GM10266 (cell line): Measurements from ENCODE around the gene WDR43.
A peak's percentile ranks its signal among the peaks of the same experiment; 100 is the strongest.

Experiments used
- DNase-seq: peaks from one replicate; pipeline ENCODE4 v3.0.0; 2012; ENCODE audit errors: extremely low spot score
- CTCF ChIP-seq: IDR thresholded peaks from 2 replicates; pipeline ENCODE4 v1.5.1; 2012; ENCODE audit warnings: mild to moderate bottlenecking, low read depth; ENCODE audit not compliant: control insufficient read depth, insufficient read depth; ENCODE audit errors: missing control alignments

Gene WDR43

DNA sequence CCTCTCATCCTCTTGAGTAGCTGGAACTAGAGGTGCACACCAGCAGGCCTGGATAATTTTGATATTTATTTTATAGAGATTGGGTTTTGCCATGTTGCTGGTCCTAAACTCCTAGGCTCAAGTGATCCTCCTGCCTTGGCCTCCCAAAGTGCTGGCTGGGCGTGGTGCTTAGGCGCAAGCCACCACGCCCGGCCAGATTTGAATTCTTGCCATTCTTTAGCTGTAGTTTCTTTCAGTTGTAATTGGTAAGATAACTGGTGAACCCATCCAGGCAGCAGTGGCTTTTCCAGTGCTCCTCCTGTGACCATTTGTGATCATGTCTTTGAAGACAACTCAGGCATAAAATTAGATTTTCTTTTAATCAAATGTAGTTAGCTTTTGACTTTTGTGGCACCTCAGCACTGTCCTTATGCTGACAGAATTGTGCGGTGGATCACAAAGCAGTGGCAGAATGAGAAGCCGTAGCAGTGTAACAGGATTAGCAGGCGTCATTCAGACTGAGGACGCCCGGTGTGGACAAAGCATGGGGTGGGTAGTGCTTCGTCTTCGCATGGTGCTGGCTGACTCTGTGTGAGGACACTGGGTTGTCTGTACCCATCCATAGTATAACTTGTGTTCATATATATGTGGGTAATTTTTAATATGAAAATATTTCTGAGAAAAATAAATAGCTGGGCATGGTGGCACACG lies 56.6 kb downstream of the WDR43 start:
- DNase-seq = no peak

DNA sequence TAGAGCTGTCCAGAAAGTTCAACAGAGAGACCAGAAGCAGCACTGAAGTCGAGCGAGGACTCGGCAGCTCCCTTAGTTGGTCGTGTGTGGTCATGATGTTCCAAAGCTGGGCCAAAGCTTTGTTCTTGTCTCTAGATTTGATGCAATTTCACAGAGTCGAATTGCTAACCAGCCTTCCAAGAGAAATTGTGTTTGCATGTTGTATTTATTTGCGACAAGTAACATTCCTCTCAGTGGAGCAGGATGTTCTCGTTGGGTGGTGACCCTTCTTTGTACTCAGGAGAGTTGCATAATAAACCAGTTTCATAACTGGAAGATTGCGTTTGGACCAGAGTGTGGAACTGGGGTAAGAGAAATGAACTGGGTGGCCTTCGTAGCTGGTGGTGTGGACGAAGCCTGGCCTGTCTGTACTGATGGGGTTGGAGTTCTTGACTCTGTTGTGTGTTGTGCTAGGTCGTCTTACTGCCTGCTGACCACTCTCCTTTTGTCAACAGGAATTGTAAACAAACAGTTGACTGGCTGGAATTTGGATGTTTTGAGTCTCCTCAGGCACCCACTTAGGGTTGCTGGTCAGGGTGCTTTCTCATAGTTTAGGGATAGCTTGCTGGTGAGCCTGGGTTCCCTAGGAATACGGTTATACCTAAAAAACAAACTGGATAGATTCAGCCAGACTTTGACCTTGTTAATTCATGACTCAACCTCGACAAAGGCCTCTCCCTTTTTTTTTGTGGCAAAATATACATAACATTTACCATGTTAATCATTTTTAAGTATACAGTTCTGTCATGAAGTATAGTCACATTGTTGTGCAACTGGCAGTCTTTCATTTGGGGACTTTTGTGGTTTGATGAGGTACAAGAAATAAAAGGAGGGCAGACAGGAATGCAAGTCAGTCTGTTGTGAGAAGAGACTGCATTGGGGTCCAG lies 57.7 kb downstream of the WDR43 start:
- no peak for DNase-seq
- TF ChIP-seq CTCF = no peak

More for the DNA sequence above, 56.6 kb downstream of the WDR43 start:
- TF ChIP-seq CTCF = no peak

- TF ChIP-seq CTCF = peak; percentile 25
Observed at GRCh38 chr2:28952836-28953211, 58.4 kb downstream of the WDR43 start.

GRCh38 chr2:28955467-28955866 lies 61.0 kb downstream of the WDR43 start:
- DNase-seq = no peak
- TF ChIP-seq CTCF = no peak

More at GRCh38 chr2:28952836-28953211, 58.4 kb downstream of the WDR43 start:
- DNase-seq = no peak

GRCh38 chr2:28956415-28956826 lies 62.0 kb downstream of the WDR43 start:
- TF ChIP-seq CTCF = no peak
- DNase-seq = no peak

DNA sequence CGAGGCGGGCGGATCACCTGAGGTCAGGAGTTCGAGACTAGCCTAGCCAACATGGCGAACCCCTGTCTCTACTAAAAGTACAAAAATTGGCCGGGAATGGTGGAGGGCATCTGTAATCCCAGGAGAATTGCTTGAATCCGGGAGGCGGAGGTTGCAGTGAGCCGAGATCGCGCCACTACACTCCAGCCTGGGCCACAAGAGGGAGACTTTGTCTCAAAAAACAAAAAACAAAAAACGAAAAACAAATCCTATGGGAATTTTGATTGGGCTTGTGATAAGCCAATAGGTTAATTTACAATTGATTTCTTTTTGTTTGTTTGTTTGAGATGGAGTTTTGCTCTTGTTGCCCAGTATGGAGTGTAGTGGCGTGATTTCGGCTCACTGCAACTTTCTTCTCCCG lies 62.4 kb downstream of the WDR43 start:
- no peak for DNase-seq
- TF ChIP-seq CTCF = no peak

- peak; percentile 47 for TF ChIP-seq CTCF
- peak; percentile 66 for DNase-seq
Observed at GRCh38 chr2:28958689-28959088, 64.2 kb downstream of the WDR43 start.
